ENCODE measurements around the gene GPC6.

Gene GPC6

GRCh38 chr13:94173312-94173854, 946.8 kb downstream of the GPC6 start:
- Histone ChIP-seq H3K4me2 (ENCODE audit: insufficient read depth, low read length, poor library complexity, severe bottlenecking) (no peak overlapping the region), H4K8ac (ENCODE audit: low read depth, low read length) (no peak overlapping the region), H3K36me3 (replicated peaks in 1 of 2; ENCODE audit: control insufficient read depth in 2 of 2, insufficient read depth in 2 of 2, low read length in 2 of 2) (no peaks in the 10 kb centered on the region), H2BK15ac (ENCODE audit: low read length) (no peak overlapping the region), H3K4me3 (ENCODE audit: low read length in 2 of 2) (no peak overlapping the region), H3K4me1 (ENCODE audit: control insufficient read depth in 2 of 2, insufficient read depth in 1 of 2, low read depth in 1 of 2, low read length in 2 of 2) (peaks cover 2 to 5% of the 10 kb centered on the region in 2 donors), H3K18ac (ENCODE audit: low read length) (no peak overlapping the region), H3K9ac (ENCODE audit: low read depth, low read length, poor library complexity) (no peak overlapping the region), H3K27ac (replicated peaks; ENCODE audit: low read length) (no peak overlapping the region), H3K23ac (ENCODE audit: low read depth, low read length, poor library complexity) (no peak overlapping the region), H2BK12ac (ENCODE audit: low read length) (no peak overlapping the region), H3K27me3 (ENCODE audit: control insufficient read depth in 3 of 3, insufficient read depth in 3 of 3, low read depth in 1 of 3, low read length in 3 of 3) (no peaks in the 10 kb centered on the region), H2BK120ac (ENCODE audit: low read depth, low read length) (no peak overlapping the region), H3K14ac (ENCODE audit: low read length) (no peak overlapping the region), H3K79me1 (ENCODE audit: low read depth, low read length) (no peaks in the 10 kb centered on the region), H3K9me3 (replicated peaks in 1 of 2; ENCODE audit: control insufficient read depth in 2 of 2, insufficient read depth in 1 of 2, low read depth in 1 of 2, low read length in 2 of 2) (no peaks in the 10 kb centered on the region), H3K4ac (ENCODE audit: low read length) (no peak overlapping the region), H2AFZ (ENCODE audit: low read length) (no peak overlapping the region), H4K91ac (ENCODE audit: low read depth, low read length, poor library complexity) (no peak overlapping the region), H2AK5ac (ENCODE audit: low read depth, low read length) (no peak overlapping the region), H2BK5ac (ENCODE audit: low read length) (no peak overlapping the region)
- DNase-seq (ENCODE audit: low spot score), result no peak
- no CpG with 5 or more reads among the region's 4 CpGs for WGBS, 2 donors (ENCODE audit: extremely low coverage in 2 of 2, insufficient read length in 2 of 2, insufficient replicate concordance in 1 of 2)

GRCh38 chr13:94174009-94174408, 947.4 kb downstream of the GPC6 start:
- Histone ChIP-seq H3K9ac (ENCODE audit: low read depth, low read length, poor library complexity) (no peak overlapping the region), H2BK15ac (ENCODE audit: low read length) (no peak overlapping the region), H3K18ac (ENCODE audit: low read length) (no peak overlapping the region), H3K23ac (ENCODE audit: low read depth, low read length, poor library complexity) (no peak overlapping the region), H3K9me3 (replicated peaks in 1 of 2; ENCODE audit: control insufficient read depth in 2 of 2, insufficient read depth in 1 of 2, low read depth in 1 of 2, low read length in 2 of 2) (no peaks in the 10 kb centered on the region), H2BK5ac (ENCODE audit: low read length) (no peak overlapping the region), H3K4ac (ENCODE audit: low read length) (no peak overlapping the region), H2BK12ac (ENCODE audit: low read length) (no peak overlapping the region), H3K79me1 (ENCODE audit: low read depth, low read length) (no peaks in the 10 kb centered on the region), H3K4me1 (ENCODE audit: control insufficient read depth in 2 of 2, insufficient read depth in 1 of 2, low read depth in 1 of 2, low read length in 2 of 2) (peaks cover 2 to 5% of the 10 kb centered on the region in 2 donors), H3K4me2 (ENCODE audit: insufficient read depth, low read length, poor library complexity, severe bottlenecking) (no peak overlapping the region), H2AFZ (ENCODE audit: low read length) (no peak overlapping the region), H3K14ac (ENCODE audit: low read length) (no peak overlapping the region), H2AK5ac (ENCODE audit: low read depth, low read length) (no peak overlapping the region), H4K8ac (ENCODE audit: low read depth, low read length) (no peak overlapping the region), H3K36me3 (replicated peaks in 1 of 2; ENCODE audit: control insufficient read depth in 2 of 2, insufficient read depth in 2 of 2, low read length in 2 of 2) (no peaks in the 10 kb centered on the region), H3K27me3 (ENCODE audit: control insufficient read depth in 3 of 3, insufficient read depth in 3 of 3, low read depth in 1 of 3, low read length in 3 of 3) (no peaks in the 10 kb centered on the region), H4K91ac (ENCODE audit: low read depth, low read length, poor library complexity) (no peak overlapping the region), H3K4me3 (ENCODE audit: low read length in 2 of 2) (no peak overlapping the region), H3K27ac (replicated peaks; ENCODE audit: low read length) (no peak overlapping the region), H2BK120ac (ENCODE audit: low read depth, low read length) (no peak overlapping the region)
- DNase-seq (ENCODE audit: low spot score), result no peak

GRCh38 chr13:94175076-94175475, 948.5 kb downstream of the GPC6 start:
- no peaks in the 10 kb centered on the region for H3K79me1 ChIP-seq (ENCODE audit: low read depth, low read length)
- no peak overlapping the region for H3K4ac ChIP-seq (ENCODE audit: low read length)
- no peak overlapping the region for H3K14ac ChIP-seq (ENCODE audit: low read length)
- peaks cover 0 to 2% of the 10 kb centered on the region in 2 donors for H3K4me1 ChIP-seq (ENCODE audit: control insufficient read depth in 2 of 2, insufficient read depth in 1 of 2, low read depth in 1 of 2, low read length in 2 of 2)
- no peak overlapping the region for H3K18ac ChIP-seq (ENCODE audit: low read length)
- no peak overlapping the region for H3K23ac ChIP-seq (ENCODE audit: low read depth, low read length, poor library complexity)
- H2BK5ac ChIP-seq (ENCODE audit: low read length), result no peak overlapping the region
- H3K9me3 ChIP-seq (replicated peaks in 1 of 2; ENCODE audit: control insufficient read depth in 2 of 2, insufficient read depth in 1 of 2, low read depth in 1 of 2, low read length in 2 of 2), result no peaks in the 10 kb centered on the region
- WGBS, 2 donors (ENCODE audit: extremely low coverage in 2 of 2, insufficient read length in 2 of 2, insufficient replicate concordance in 1 of 2), result no CpG with 5 or more reads among the region's 1 CpG
- H2AFZ ChIP-seq (ENCODE audit: low read length), result no peak overlapping the region
- no peak overlapping the region for H2AK5ac ChIP-seq (ENCODE audit: low read depth, low read length)
- H3K27me3 ChIP-seq (ENCODE audit: control insufficient read depth in 3 of 3, insufficient read depth in 3 of 3, low read depth in 1 of 3, low read length in 3 of 3), result no peaks in the 10 kb centered on the region
- H4K91ac ChIP-seq (ENCODE audit: low read depth, low read length, poor library complexity), result no peak overlapping the region
- no peak overlapping the region for H4K8ac ChIP-seq (ENCODE audit: low read depth, low read length)
- no peak overlapping the region for H3K4me2 ChIP-seq (ENCODE audit: insufficient read depth, low read length, poor library complexity, severe bottlenecking)
- H2BK120ac ChIP-seq (ENCODE audit: low read depth, low read length), result no peak overlapping the region
- no peaks in the 10 kb centered on the region for H3K36me3 ChIP-seq (replicated peaks in 1 of 2; ENCODE audit: control insufficient read depth in 2 of 2, insufficient read depth in 2 of 2, low read length in 2 of 2)
- H2BK15ac ChIP-seq (ENCODE audit: low read length), result no peak overlapping the region
- no peak overlapping the region for H3K9ac ChIP-seq (ENCODE audit: low read depth, low read length, poor library complexity)
- no peak for DNase-seq (ENCODE audit: low spot score)
- H3K4me3 ChIP-seq (ENCODE audit: low read length in 2 of 2), result no peak overlapping the region
- no peak overlapping the region for H2BK12ac ChIP-seq (ENCODE audit: low read length)
- H3K27ac ChIP-seq (replicated peaks; ENCODE audit: low read length), result no peak overlapping the region

- Histone ChIP-seq H3K23ac (ENCODE audit: low read depth, low read length, poor library complexity) (no peak overlapping the region), H2BK120ac (ENCODE audit: low read depth, low read length) (no peak overlapping the region), H3K9ac (ENCODE audit: low read depth, low read length, poor library complexity) (no peak overlapping the region), H3K4me2 (ENCODE audit: insufficient read depth, low read length, poor library complexity, severe bottlenecking) (no peak overlapping the region), H2BK12ac (ENCODE audit: low read length) (no peak overlapping the region), H4K8ac (ENCODE audit: low read depth, low read length) (no peak overlapping the region), H2BK5ac (ENCODE audit: low read length) (no peak overlapping the region), H3K36me3 (replicated peaks in 1 of 2; ENCODE audit: control insufficient read depth in 2 of 2, insufficient read depth in 2 of 2, low read length in 2 of 2) (no peaks in the 10 kb centered on the region), H4K91ac (ENCODE audit: low read depth, low read length, poor library complexity) (no peak overlapping the region), H3K9me3 (replicated peaks in 1 of 2; ENCODE audit: control insufficient read depth in 2 of 2, insufficient read depth in 1 of 2, low read depth in 1 of 2, low read length in 2 of 2) (no peaks in the 10 kb centered on the region), H3K27me3 (ENCODE audit: control insufficient read depth in 3 of 3, insufficient read depth in 3 of 3, low read depth in 1 of 3, low read length in 3 of 3) (no peaks in the 10 kb centered on the region), H3K79me1 (ENCODE audit: low read depth, low read length) (no peaks in the 10 kb centered on the region), H2BK15ac (ENCODE audit: low read length) (no peak overlapping the region), H2AFZ (ENCODE audit: low read length) (no peak overlapping the region), H2AK5ac (ENCODE audit: low read depth, low read length) (no peak overlapping the region), H3K4ac (ENCODE audit: low read length) (no peak overlapping the region), H3K14ac (ENCODE audit: low read length) (no peak overlapping the region), H3K4me3 (ENCODE audit: low read length in 2 of 2) (no peak overlapping the region), H3K27ac (replicated peaks; ENCODE audit: low read length) (no peak overlapping the region), H3K18ac (ENCODE audit: low read length) (no peak overlapping the region), H3K4me1 (ENCODE audit: control insufficient read depth in 2 of 2, insufficient read depth in 1 of 2, low read depth in 1 of 2, low read length in 2 of 2) (peaks cover 0 to 2% of the 10 kb centered on the region in 2 donors)
- no peak for DNase-seq (ENCODE audit: low spot score)
- no CpG with 5 or more reads among the region's 4 CpGs for WGBS, 2 donors (ENCODE audit: extremely low coverage in 2 of 2, insufficient read length in 2 of 2, insufficient replicate concordance in 1 of 2)
Measured at GRCh38 chr13:94176561-94176960, 950.0 kb downstream of the GPC6 start.

All from neuronal stem cell (in vitro differentiated cells).